ENCODE data around the gene ATP6V0A4. TPM values are rescaled to one million over a fixed set of nuclear protein-coding genes. Genes with fewer than 3 reads are reported as not detected.
"Not testable (repeated sequence)": the region's sequence is repeated elsewhere in the genome, so short reads cannot be mapped to it uniquely, and the experiment has no call there.

ATP6V0A4 gene
- polyA plus RNA-seq, 1 of the 3 experiments (the other 2 are of a cell fraction): not detected

- TF ChIP-seq, protein P1, sequence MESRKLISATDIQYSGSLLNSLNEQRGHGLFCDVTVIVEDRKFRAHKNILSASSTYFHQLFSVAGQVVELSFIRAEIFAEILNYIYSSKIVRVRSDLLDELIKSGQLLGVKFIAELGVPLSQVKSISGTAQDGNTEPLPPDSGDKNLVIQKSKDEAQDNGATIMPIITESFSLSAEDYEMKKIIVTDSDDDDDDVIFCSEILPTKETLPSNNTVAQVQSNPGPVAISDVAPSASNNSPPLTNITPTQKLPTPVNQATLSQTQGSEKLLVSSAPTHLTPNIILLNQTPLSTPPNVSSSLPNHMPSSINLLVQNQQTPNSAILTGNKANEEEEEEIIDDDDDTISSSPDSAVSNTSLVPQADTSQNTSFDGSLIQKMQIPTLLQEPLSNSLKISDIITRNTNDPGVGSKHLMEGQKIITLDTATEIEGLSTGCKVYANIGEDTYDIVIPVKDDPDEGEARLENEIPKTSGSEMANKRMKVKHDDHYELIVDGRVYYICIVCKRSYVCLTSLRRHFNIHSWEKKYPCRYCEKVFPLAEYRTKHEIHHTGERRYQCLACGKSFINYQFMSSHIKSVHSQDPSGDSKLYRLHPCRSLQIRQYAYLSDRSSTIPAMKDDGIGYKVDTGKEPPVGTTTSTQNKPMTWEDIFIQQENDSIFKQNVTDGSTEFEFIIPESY (IDR thresholded peaks at IDR 0.05; ENCODE audit: borderline replicate concordance, low read depth): no peak
- TF ChIP-seq FOXJ3 (CRISPR knock-in tag; IDR thresholded peaks at IDR 0.05): no peak
Measured at GRCh38 chr7:138697535-138698182, 100.3 kb downstream of the ATP6V0A4 start (continued).

GRCh38 chr7:138695776-138696175, 102.2 kb downstream of the ATP6V0A4 start:
- H3K27me3 ChIP-seq (ENCODE audit: insufficient read depth); H3K9me2 ChIP-seq; H3K9me3 ChIP-seq; H3F3A ChIP-seq (replicated peaks; ENCODE audit: insufficient read depth); H3K27ac ChIP-seq (ENCODE audit: low read depth in 2 of 2, low read length in 1 of 2); H3K36me3 ChIP-seq (replicated peaks in 1 of 2; ENCODE audit: control insufficient read depth in 1 of 2, insufficient read depth in 2 of 2, low read length in 1 of 2); POLR2A ChIA-PET; H4K20me1 ChIP-seq (ENCODE audit: insufficient read depth); H3K4me2 ChIP-seq; H2AFZ ChIP-seq (ENCODE audit: low read depth); H3K4me3 ChIP-seq (ENCODE audit: low read depth in 2 of 2, low read length in 1 of 2); H3K79me2 ChIP-seq (ENCODE audit: insufficient read depth); H3K9ac ChIP-seq; DNase-seq; H3K4me1 ChIP-seq (ENCODE audit: control insufficient read depth in 1 of 2, insufficient read depth in 2 of 2, low read depth in 1 of 2, low read length in 1 of 2): not testable (repeated sequence)
- CTCF ChIA-PET: interaction anchor here (0.7 kb wide), 1 partner anchor 43 kb away, joined by 3 read pairs; no protein-coding TSS in a partner anchor
- 49% methylated on average over 9 of the region's 9 CpGs for WGBS (ENCODE audit: low lambda C conversion rate)

DNA sequence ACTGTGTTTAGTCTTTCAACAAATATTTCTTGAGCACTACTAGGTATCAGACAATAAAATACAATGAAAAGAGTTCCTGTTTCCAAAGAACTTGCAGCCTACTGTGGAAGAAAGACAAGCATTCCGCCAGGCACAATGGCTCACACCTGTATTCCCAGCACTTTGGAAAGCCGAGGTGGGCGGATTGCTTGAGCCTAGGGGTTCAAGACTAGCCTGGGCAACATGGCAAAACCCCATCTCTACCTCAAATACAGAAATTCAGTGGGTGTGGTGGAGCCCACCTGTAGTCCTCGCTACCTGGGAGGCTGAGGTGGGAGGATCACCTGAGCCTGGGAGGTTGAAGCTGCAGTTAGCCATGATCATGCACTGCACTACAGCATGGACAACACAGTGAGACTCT, 102.9 kb downstream of the ATP6V0A4 start:
- Histone ChIP-seq H3K9me3 (no peaks in the 10 kb centered on the region; the same call in 1 of the 2 replicates), H3K27me3 (ENCODE audit: insufficient read depth) (no peaks in the 10 kb centered on the region), H3F3A (replicated peaks; ENCODE audit: insufficient read depth) (no peaks in the 10 kb centered on the region), H3K4me2 (no peak overlapping the region), H3K27ac (ENCODE audit: low read depth in 2 of 2, low read length in 1 of 2) (no peak overlapping the region), H3K79me2 (ENCODE audit: insufficient read depth) (no peaks in the 10 kb centered on the region), H3K9ac (no peak overlapping the region), H3K4me1 (ENCODE audit: control insufficient read depth in 1 of 2, insufficient read depth in 2 of 2, low read depth in 1 of 2, low read length in 1 of 2) (no peaks in the 10 kb centered on the region), H4K20me1 (ENCODE audit: insufficient read depth) (no peaks in the 10 kb centered on the region), H2AFZ (ENCODE audit: low read depth) (no peak overlapping the region), H3K4me3 (ENCODE audit: low read depth in 2 of 2, low read length in 1 of 2) (no peak overlapping the region), H3K9me2 (no peaks in the 10 kb centered on the region), H3K36me3 (replicated peaks in 1 of 2; ENCODE audit: control insufficient read depth in 1 of 2, insufficient read depth in 2 of 2, low read length in 1 of 2) (no peaks in the 10 kb centered on the region)
- no peak for TF ChIP-seq RFX5 (IDR thresholded peaks at IDR 0.05; ENCODE audit: low read length)
- TF ChIP-seq SIN3A (IDR thresholded peaks at IDR 0.05; ENCODE audit: borderline replicate concordance, low read depth, low read length): no peak
- no peak for TF ChIP-seq FOXJ3 (CRISPR knock-in tag; IDR thresholded peaks at IDR 0.05)
- no peak for TF ChIP-seq REST (IDR thresholded peaks at IDR 0.05; ENCODE audit: low read depth, low read length)
- no peak for TF ChIP-seq TEAD4 (IDR thresholded peaks at IDR 0.05; ENCODE audit: borderline replicate concordance, insufficient read depth)
- TF ChIP-seq NFIC (IDR thresholded peaks at IDR 0.05; ENCODE audit: borderline replicate concordance): no peak
- TF ChIP-seq YY1 (IDR thresholded peaks at IDR 0.05; ENCODE audit: low read depth): no peak
- TF ChIP-seq RXRA (IDR thresholded peaks at IDR 0.05; ENCODE audit: borderline replicate concordance, low read depth): no peak
- no peak for TF ChIP-seq RCOR1 (IDR thresholded peaks at IDR 0.05; ENCODE audit: low read length)
- TF ChIP-seq RAD21 (IDR thresholded peaks at IDR 0.05; ENCODE audit: low read length): no peak
- TF ChIP-seq, protein P1 (IDR thresholded peaks at IDR 0.05; ENCODE audit: borderline replicate concordance, low read depth): no peak
- TF ChIP-seq SMC3 (IDR thresholded peaks at IDR 0.05; ENCODE audit: low read depth, low read length): no peak
- TF ChIP-seq, protein P2, sequence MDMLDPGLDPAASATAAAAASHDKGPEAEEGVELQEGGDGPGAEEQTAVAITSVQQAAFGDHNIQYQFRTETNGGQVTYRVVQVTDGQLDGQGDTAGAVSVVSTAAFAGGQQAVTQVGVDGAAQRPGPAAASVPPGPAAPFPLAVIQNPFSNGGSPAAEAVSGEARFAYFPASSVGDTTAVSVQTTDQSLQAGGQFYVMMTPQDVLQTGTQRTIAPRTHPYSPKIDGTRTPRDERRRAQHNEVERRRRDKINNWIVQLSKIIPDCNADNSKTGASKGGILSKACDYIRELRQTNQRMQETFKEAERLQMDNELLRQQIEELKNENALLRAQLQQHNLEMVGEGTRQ (IDR thresholded peaks at IDR 0.05; ENCODE audit: borderline replicate concordance, low read depth, low read length): no peak
- no peak for TF ChIP-seq MEF2A (IDR thresholded peaks at IDR 0.05; ENCODE audit: borderline replicate concordance, low read depth)
- TF ChIP-seq ELF1 (IDR thresholded peaks at IDR 0.05): no peak
- no peak for TF ChIP-seq FOSL2 (IDR thresholded peaks at IDR 0.05; ENCODE audit: borderline replicate concordance, low read depth)
- no peak for TF ChIP-seq FOXM1 (IDR thresholded peaks at IDR 0.05; ENCODE audit: low read depth)
- POLR2A ChIA-PET: no interaction called here
- DNase-seq: no peak
- WGBS (ENCODE audit: low lambda C conversion rate): 26% methylated on average over 4 of the region's 4 CpGs
- CTCF ChIA-PET: no interaction called here
